GM06990 (cell line): ENCODE measurements around the gene PSMB10.

ENCODE experiments used
- DNase-seq: peaks from one replicate; pipeline ENCODE4 v3.0.0-alpha.2; 2011; ENCODE audit not compliant: insufficient read length; ENCODE audit errors: extremely low read depth
- H3K27me3 ChIP-seq: replicated peaks from 2 replicates; pipeline ENCODE4 v1.6.0; 2011; ENCODE audit warnings: low read length; ENCODE audit not compliant: control insufficient read depth, insufficient read depth
- H3K36me3 ChIP-seq: 2 replicates; pipeline ENCODE4 v1.5.1; 2011; ENCODE audit warnings: low read length; ENCODE audit not compliant: control insufficient read depth, insufficient read depth
- H3K4me3 ChIP-seq: replicated peaks from 2 replicates; pipeline ENCODE4 v1.5.1; 2011; ENCODE audit warnings: low read depth, mild to moderate bottlenecking, control low read depth, low read length
- CTCF ChIP-seq: IDR thresholded peaks from 2 replicates; pipeline ENCODE4 v1.5.1; 2011; ENCODE audit warnings: low read length, control low read depth, mild to moderate bottlenecking, inconsistent platforms; ENCODE audit not compliant: insufficient read depth, poor library complexity, severe bottlenecking

The PSMB10 gene

GRCh38 chr16:67959536-67960329 lies 23.1 kb upstream of the PSMB10 start:
- no peak for TF ChIP-seq CTCF
- Histone ChIP-seq H3K4me3 (no peak overlapping the region), H3K27me3 (no peaks in the 10 kb centered on the region), H3K36me3 (peaks cover 47% of the 10 kb centered on the region)
- no peak for DNase-seq

DNA sequence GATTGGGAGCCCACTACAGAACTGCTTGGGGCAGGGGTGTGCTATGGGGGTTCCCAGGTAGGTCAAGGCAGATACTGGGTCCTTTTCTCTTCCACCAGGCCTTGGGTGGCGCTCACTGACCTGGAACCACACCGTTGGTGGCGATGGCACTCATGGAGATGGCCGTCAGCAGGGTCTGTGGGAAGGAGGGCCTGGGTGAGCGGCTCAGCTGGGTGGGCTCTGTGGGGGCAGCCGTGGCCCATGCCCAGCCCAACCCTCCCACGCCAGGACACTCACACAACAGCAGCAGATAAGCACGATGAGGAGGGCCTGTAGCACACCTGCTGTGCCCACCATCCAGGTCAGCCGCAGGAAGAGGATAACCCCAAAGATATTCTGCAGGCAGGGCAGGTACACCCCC lies 21.0 kb upstream of the PSMB10 start:
- peaks cover 41% of the 10 kb centered on the region for H3K36me3 ChIP-seq
- TF ChIP-seq CTCF = no peak

DNA sequence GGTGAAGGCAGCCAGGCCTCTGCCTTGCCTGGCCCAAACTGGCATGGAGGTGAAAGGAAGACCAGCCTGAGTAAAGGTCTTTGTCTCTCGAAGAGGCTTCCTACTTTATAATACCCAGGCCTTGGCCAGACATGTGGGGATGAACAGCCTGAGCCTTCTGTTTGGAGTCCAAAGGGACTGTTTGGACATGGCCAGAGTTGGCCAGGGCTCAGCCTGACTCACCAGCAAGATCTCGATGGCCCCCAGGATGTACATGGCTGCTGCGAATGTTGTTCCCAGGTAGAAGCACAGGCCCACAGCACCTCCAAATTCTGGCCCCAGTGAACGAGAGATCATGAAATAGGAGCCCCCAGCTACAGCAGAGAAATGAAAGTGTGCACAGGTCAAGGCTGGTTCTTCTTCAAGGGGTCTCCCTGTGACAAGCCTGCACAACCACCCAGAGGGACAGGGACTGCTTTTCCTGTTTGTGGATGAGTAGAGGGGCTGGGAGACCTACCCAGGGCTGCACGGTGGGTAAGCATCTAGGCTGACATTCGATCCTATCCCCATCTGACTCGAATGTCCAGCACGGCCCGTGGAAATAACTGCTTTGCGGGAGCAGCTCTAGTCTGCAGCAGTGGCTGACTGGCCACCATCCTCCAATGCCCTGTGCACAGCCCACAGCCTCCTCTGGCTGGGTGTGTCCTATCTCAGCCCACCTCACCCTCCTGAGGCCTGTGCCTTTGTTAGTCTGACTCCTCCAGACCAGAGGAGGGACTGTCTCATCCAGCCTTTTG lies 18.0 kb upstream of the PSMB10 start:
- DNase-seq = no peak
- Histone ChIP-seq H3K36me3 (peaks cover 32% of the 10 kb centered on the region), H3K27me3 (no peaks in the 10 kb centered on the region), H3K4me3 (no peak overlapping the region)
- no peak for TF ChIP-seq CTCF

More for the DNA sequence above, 21.0 kb upstream of the PSMB10 start:
- Histone ChIP-seq H3K27me3 (no peaks in the 10 kb centered on the region), H3K4me3 (no peak overlapping the region)
- no peak for DNase-seq

GRCh38 chr16:67953641-67954375 lies 17.2 kb upstream of the PSMB10 start:
- TF ChIP-seq CTCF = no peak
- no peaks in the 10 kb centered on the region for H3K27me3 ChIP-seq
- DNase-seq = no peak
- peaks cover 27% of the 10 kb centered on the region for H3K36me3 ChIP-seq
- no peak overlapping the region for H3K4me3 ChIP-seq

GRCh38 chr16:67951485-67951884 lies 14.8 kb upstream of the PSMB10 start:
- DNase-seq = no peak
- H3K27me3 ChIP-seq = no peaks in the 10 kb centered on the region
- peaks cover 34% of the 10 kb centered on the region for H3K36me3 ChIP-seq
- TF ChIP-seq CTCF = no peak
- no peak overlapping the region for H3K4me3 ChIP-seq
